HL-60 (cell line): ENCODE measurements around the gene ADIG.
"Not testable (repeated sequence)": the region's sequence is repeated elsewhere in the genome, so short reads cannot be mapped to it uniquely, and the experiment has no call there.

Experiments used
- DNase-seq, 2 experiments: peaks; one replicate each; pipeline ENCODE4 v3.0.0-alpha.2; 2010 to 2020; ENCODE audit warnings: low read depth in 1 of 2, low spot score in 1 of 2
- H3K27ac ChIP-seq: fragments of 250-450 bp; sonication (Bioruptor Pico); replicated peaks from 2 replicates; pipeline ENCODE4 v1.5.1; 2020; ENCODE audit warnings: mild to moderate bottlenecking, moderate library complexity
- H3K27me3 ChIP-seq: fragments of 250-450 bp; sonication (Bioruptor Pico); 2 replicates; pipeline ENCODE4 v1.5.1; 2021; ENCODE audit warnings: mild to moderate bottlenecking, moderate library complexity; ENCODE audit not compliant: insufficient read depth, poor library complexity, severe bottlenecking
- H3K4me3 ChIP-seq: replicated peaks from 2 replicates; pipeline ENCODE4 v1.5.1; 2011; ENCODE audit warnings: mild to moderate bottlenecking, control low read depth, low read length; ENCODE audit not compliant: insufficient read depth
- GABPA ChIP-seq: IDR thresholded peaks from 2 replicates; pipeline ENCODE4 v1.6.1; 2012; ENCODE audit warnings: low read depth
- POLR2AphosphoS5 ChIP-seq: IDR thresholded peaks from 2 replicates; pipeline ENCODE4 v1.6.1; 2012; ENCODE audit warnings: low read depth
- SPI1 ChIP-seq: IDR thresholded peaks from 2 replicates; pipeline ENCODE4 v1.6.1; 2012; ENCODE audit warnings: low read depth, mild to moderate bottlenecking, borderline replicate concordance
- TF ChIP-seq, protein P1 (sequence below): IDR thresholded peaks from 2 replicates; pipeline ENCODE4 v1.6.1; 2012; ENCODE audit warnings: low read depth; ENCODE audit not compliant: insufficient replicate concordance
- TF ChIP-seq, protein P2 (sequence below): IDR thresholded peaks from one replicate; pipeline ENCODE4 v1.5.1; 2011; ENCODE audit warnings: low read length, control low read depth, inconsistent platforms; ENCODE audit not compliant: insufficient read depth

Gene ADIG

DNA sequence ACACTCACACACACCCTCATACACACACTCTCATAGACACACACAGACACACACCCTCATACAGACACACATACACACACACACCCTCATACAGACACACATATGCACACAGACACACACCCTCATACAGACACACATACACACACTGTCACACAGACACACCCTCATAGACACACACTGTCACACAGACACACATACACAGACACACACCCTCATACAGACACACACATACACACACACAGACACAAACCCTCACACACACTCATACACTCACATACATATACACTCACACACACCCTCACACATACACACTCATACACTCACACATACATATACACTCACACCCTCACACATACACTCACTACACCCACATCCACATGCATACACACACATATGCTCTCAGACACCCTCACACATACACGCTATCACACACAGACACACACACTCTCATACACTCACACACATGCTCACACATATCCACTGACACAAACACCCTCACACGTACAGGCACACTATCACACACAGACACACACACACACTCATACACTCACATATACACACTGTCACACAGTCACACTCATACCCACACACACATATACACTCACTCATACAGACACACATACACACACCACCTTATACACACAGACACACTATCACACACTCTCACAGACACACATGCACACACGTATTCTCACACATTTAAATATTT lies 9.1 kb downstream of the ADIG start:
- TF ChIP-seq POLR2AphosphoS5 (no peak), SPI1 (no peak), GABPA (no peak)
- TF ChIP-seq, protein P1, sequence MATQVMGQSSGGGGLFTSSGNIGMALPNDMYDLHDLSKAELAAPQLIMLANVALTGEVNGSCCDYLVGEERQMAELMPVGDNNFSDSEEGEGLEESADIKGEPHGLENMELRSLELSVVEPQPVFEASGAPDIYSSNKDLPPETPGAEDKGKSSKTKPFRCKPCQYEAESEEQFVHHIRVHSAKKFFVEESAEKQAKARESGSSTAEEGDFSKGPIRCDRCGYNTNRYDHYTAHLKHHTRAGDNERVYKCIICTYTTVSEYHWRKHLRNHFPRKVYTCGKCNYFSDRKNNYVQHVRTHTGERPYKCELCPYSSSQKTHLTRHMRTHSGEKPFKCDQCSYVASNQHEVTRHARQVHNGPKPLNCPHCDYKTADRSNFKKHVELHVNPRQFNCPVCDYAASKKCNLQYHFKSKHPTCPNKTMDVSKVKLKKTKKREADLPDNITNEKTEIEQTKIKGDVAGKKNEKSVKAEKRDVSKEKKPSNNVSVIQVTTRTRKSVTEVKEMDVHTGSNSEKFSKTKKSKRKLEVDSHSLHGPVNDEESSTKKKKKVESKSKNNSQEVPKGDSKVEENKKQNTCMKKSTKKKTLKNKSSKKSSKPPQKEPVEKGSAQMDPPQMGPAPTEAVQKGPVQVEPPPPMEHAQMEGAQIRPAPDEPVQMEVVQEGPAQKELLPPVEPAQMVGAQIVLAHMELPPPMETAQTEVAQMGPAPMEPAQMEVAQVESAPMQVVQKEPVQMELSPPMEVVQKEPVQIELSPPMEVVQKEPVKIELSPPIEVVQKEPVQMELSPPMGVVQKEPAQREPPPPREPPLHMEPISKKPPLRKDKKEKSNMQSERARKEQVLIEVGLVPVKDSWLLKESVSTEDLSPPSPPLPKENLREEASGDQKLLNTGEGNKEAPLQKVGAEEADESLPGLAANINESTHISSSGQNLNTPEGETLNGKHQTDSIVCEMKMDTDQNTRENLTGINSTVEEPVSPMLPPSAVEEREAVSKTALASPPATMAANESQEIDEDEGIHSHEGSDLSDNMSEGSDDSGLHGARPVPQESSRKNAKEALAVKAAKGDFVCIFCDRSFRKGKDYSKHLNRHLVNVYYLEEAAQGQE = no peak
- TF ChIP-seq, protein P2, sequence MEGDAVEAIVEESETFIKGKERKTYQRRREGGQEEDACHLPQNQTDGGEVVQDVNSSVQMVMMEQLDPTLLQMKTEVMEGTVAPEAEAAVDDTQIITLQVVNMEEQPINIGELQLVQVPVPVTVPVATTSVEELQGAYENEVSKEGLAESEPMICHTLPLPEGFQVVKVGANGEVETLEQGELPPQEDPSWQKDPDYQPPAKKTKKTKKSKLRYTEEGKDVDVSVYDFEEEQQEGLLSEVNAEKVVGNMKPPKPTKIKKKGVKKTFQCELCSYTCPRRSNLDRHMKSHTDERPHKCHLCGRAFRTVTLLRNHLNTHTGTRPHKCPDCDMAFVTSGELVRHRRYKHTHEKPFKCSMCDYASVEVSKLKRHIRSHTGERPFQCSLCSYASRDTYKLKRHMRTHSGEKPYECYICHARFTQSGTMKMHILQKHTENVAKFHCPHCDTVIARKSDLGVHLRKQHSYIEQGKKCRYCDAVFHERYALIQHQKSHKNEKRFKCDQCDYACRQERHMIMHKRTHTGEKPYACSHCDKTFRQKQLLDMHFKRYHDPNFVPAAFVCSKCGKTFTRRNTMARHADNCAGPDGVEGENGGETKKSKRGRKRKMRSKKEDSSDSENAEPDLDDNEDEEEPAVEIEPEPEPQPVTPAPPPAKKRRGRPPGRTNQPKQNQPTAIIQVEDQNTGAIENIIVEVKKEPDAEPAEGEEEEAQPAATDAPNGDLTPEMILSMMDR = no peak
- Histone ChIP-seq H3K27me3 (no peaks in the 10 kb centered on the region), H3K4me3 (no peak overlapping the region), H3K27ac (no peak overlapping the region)
- DNase-seq = no peak

DNA sequence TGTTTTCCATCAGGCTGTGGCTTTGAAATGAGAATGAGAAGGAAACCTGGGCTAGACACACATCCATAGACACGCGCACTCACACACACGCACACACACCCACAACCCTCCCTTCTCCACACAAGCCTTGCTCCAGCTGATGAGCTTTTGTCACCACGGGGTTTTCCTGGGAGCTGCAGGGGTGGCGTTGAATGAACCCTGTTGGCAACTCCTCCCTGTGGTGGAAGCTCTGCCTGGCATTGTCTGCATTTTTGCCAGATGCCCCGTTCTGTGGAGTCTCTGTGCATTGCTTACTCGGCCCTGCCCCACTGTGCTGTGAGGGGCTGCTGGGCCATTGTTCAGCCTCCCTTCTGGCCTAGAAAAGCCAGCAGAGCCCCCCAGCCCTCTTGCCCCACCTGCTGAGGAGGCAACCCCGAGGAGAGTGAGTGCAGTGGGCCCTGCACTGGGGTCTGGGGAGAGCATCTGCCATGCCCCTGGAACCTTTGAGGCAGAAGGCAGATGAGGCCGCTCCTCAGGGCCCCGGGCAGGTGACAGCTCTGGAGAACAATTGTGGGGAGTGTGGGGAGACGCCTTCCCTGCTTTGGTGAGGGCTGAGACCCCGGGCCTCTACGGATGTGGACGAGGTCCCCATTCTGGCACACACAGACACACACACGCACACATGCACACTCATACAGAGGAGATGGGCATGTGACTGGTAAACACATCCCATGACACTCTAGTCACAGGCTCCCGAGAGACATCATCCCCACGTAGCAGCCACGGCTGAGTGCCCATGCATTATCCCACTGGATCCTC lies 9.9 kb downstream of the ADIG start:
- Histone ChIP-seq H3K27ac (no peak overlapping the region), H3K27me3 (no peaks in the 10 kb centered on the region), H3K4me3 (no peak overlapping the region)
- TF ChIP-seq, protein P2 = no peak
- TF ChIP-seq SPI1 (no peak), POLR2AphosphoS5 (no peak), GABPA (no peak)
- TF ChIP-seq, protein P1 = no peak
- no peak for DNase-seq

DNA sequence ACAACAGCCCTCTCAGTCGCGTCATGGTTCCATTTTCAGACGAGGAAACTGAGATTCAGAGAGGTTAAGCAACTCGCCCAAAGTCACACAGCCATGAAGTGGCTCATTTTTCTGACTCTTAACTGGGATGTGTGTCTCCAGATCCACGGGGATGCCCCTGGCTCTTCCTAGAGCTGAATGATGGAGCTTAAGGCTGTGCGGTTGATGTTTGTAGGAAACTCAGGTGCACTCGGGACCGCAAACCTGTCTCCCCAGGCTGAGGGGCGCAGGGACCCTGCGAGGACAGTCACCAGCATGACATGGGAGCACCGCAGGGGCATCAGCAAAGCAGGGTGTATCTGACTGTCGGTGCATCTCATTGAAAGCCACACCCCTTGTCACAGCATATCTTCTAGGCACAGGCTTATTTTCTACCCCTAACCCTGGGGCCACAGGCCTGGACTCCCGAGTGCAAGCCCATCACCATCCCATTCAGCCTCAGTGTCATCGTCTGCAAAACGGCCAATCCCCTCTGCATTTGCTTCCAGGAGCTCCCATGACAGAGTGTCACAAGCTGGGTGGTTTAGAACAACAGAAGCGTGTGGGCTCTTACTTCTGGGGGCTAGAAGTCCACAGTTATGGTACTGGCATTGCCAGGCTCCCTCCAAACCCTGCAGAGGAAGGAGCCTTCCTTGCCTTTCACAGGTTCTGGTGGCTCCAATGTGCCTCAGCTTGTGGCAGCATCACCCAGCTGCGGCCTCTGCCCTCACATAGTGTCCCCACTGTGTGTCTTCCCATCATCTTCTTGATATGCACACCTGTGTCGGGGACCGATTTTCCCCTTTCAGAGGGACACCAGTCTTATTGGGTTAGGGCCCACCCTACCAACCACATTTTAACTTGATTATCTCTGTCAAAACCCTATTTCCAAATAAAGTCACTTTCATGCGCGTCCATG lies 10.7 kb downstream of the ADIG start:
- H3K4me3 ChIP-seq = no peak overlapping the region
- TF ChIP-seq POLR2AphosphoS5 (no peak), GABPA (no peak), SPI1 (no peak)
- TF ChIP-seq, protein P2 = no peak
- TF ChIP-seq, protein P1 = no peak
- H3K27me3 ChIP-seq = no peaks in the 10 kb centered on the region
- no peak overlapping the region for H3K27ac ChIP-seq
- DNase-seq = no peak

DNA sequence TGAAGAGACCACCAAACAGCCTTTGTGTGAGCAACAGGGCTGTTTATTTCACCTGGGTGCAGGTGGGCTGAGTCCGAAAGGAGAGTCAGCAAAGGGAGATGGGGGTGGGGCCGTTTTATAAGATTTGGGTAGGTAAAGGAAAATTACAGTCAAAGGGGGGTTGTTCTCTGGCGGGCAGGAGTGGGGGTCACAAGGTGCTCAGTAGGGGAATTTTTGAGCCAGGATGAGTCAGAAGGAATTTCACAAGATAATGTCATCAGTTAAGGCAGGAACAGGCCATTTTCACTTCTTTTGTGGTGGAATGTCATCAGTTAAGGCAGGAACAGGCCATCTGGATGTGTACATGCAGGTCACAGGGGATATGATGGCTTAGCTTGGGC lies 11.4 kb downstream of the ADIG start:
- not testable (repeated sequence) for DNase-seq, H3K27me3 ChIP-seq, H3K4me3 ChIP-seq, H3K27ac ChIP-seq

DNA sequence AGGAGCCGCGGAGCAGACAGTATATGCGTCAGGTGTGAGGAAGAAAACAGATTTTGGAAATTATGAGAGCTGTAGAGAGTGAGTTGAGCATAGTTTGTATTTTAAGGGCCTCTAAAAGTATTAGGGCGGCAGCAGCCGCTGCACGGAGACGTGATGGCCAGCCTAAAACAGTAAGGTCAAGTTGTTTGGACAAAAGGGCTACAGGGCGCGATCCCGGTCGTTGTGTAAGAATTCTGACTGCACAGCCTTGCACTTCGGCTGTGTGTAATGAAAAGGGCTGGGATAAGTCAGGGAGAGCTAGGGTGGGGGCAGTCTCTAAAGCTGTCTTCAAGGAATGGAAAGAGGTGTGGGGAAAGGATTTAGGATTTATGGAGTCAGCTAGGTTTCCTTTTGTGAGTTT lies 13.3 kb downstream of the ADIG start:
- not testable (repeated sequence) for H3K27ac ChIP-seq, H3K4me3 ChIP-seq, H3K27me3 ChIP-seq, DNase-seq
